Measurements from ENCODE around the gene ETV2.
A peak's percentile ranks its signal among the peaks of the same experiment; 100 is the strongest.

The ETV2 gene

GRCh38 chr19:35669566-35669965 lies 28.0 kb downstream of the ETV2 start:
- DNase-seq (ENCODE audit: low read depth), result no peak
- no peak overlapping the region for H3K4me3 ChIP-seq (ENCODE audit: low read depth, low read length)
- TF ChIP-seq POLR2A (IDR thresholded peaks at IDR 0.05; ENCODE audit: extremely low read depth, insufficient read length), result no peak
- no peak for TF ChIP-seq CTCF (IDR thresholded peaks at IDR 0.05; ENCODE audit: low read depth, low read length)
- no peak for TF ChIP-seq MYC (IDR thresholded peaks at IDR 0.05; ENCODE audit: low read depth, low read length)
- TF ChIP-seq MAX (IDR thresholded peaks at IDR 0.05; ENCODE audit: low read depth, low read length), result no peak

GRCh38 chr19:35669974-35670373 lies 28.4 kb downstream of the ETV2 start:
- TF ChIP-seq POLR2A (IDR thresholded peaks at IDR 0.05; ENCODE audit: extremely low read depth, insufficient read length) (no peak), MAX (IDR thresholded peaks at IDR 0.05; ENCODE audit: low read depth, low read length) (no peak), MYC (IDR thresholded peaks at IDR 0.05; ENCODE audit: low read depth, low read length) (no peak), CTCF (IDR thresholded peaks at IDR 0.05; ENCODE audit: low read depth, low read length) (no peak)
- no peak for DNase-seq (ENCODE audit: low read depth)
- H3K4me3 ChIP-seq (ENCODE audit: low read depth, low read length), result no peak overlapping the region

- no peak overlapping the region for H3K4me3 ChIP-seq (ENCODE audit: low read depth, low read length)
- DNase-seq (ENCODE audit: low read depth), result no peak
- TF ChIP-seq MYC (IDR thresholded peaks at IDR 0.05; ENCODE audit: low read depth, low read length) (no peak), CTCF (IDR thresholded peaks at IDR 0.05; ENCODE audit: low read depth, low read length) (no peak), MAX (IDR thresholded peaks at IDR 0.05; ENCODE audit: low read depth, low read length) (no peak), POLR2A (IDR thresholded peaks at IDR 0.05; ENCODE audit: extremely low read depth, insufficient read length) (no peak)
These were observed 29.1 kb downstream of the ETV2 start for GRCh38 chr19:35670686-35671085.

GRCh38 chr19:35671818-35672217 lies 30.3 kb downstream of the ETV2 start:
- peak; percentile 29 for DNase-seq (ENCODE audit: low read depth)
- H3K4me3 ChIP-seq (ENCODE audit: low read depth, low read length), result no peak overlapping the region
- TF ChIP-seq MAX (IDR thresholded peaks at IDR 0.05; ENCODE audit: low read depth, low read length), result no peak
- TF ChIP-seq POLR2A (IDR thresholded peaks at IDR 0.05; ENCODE audit: extremely low read depth, insufficient read length), result no peak

- no peak for DNase-seq (ENCODE audit: low read depth)
- no peak for TF ChIP-seq CTCF (IDR thresholded peaks at IDR 0.05; ENCODE audit: low read depth, low read length)
- no peak for TF ChIP-seq POLR2A (IDR thresholded peaks at IDR 0.05; ENCODE audit: extremely low read depth, insufficient read length)
- TF ChIP-seq MAX (IDR thresholded peaks at IDR 0.05; ENCODE audit: low read depth, low read length), result no peak
- no peak for TF ChIP-seq MYC (IDR thresholded peaks at IDR 0.05; ENCODE audit: low read depth, low read length)
- H3K4me3 ChIP-seq (ENCODE audit: low read depth, low read length), result no peak overlapping the region
These were observed 31.7 kb downstream of the ETV2 start for GRCh38 chr19:35673121-35673804.

GRCh38 chr19:35675589-35676140 lies 34.1 kb downstream of the ETV2 start:
- DNase-seq (ENCODE audit: low read depth), result no peak
- H3K4me3 ChIP-seq (ENCODE audit: low read depth, low read length), result no peak overlapping the region
- TF ChIP-seq POLR2A (IDR thresholded peaks at IDR 0.05; ENCODE audit: extremely low read depth, insufficient read length) (no peak), CTCF (IDR thresholded peaks at IDR 0.05; ENCODE audit: low read depth, low read length) (no peak), MAX (IDR thresholded peaks at IDR 0.05; ENCODE audit: low read depth, low read length) (no peak), MYC (IDR thresholded peaks at IDR 0.05; ENCODE audit: low read depth, low read length) (no peak)

Measured in NB4 (cell line).